RWPE1 (cell line): Measurements from ENCODE around the gene SORBS1.

Experiments used
- CTCF ChIA-PET: fragments of 350-600 bp; sonication (Branson Sonifier 250); formaldehyde crosslinking; extraction: SDS; loops from one replicate; lab custom pipeline; 2021; lab: Yijun Ruan, JAX
- POLR2A ChIA-PET: fragments of 400-600 bp; formaldehyde crosslinking; extraction: SDS; loops from one replicate; lab custom pipeline; 2020; ENCODE audit warnings: antibody characterized with exemption; ENCODE audit not compliant: low non-redundant PET; lab: Yijun Ruan, JAX
- DNase-seq: peaks from one replicate; pipeline ENCODE4 v3.0.0; 2012; ENCODE audit warnings: low spot score
- H3K27ac ChIP-seq: fragments of 450-650 bp; 2 replicates; pipeline ENCODE4 v1.5.1; 2017
- TF ChIP-seq, protein P1 (sequence below): fragments of 450-650 bp; conservative IDR thresholded peaks from 2 replicates; pipeline ENCODE4 v1.5.1; 2017; ENCODE audit warnings: low read depth, mild to moderate bottlenecking

SORBS1 gene

GRCh38 chr10:95314192-95314918 lies 246.8 kb downstream of the SORBS1 start:
- H3K27ac ChIP-seq, result no peak overlapping the region

GRCh38 chr10:95312986-95313495 lies 248.1 kb downstream of the SORBS1 start:
- no peak for DNase-seq
- ChIA-PET POLR2A (no interaction called here), CTCF (interaction anchor here (0.6 kb wide), 1 partner anchor 14 kb away, joined by 3 read pairs; no protein-coding TSS in a partner anchor)
- no peak overlapping the region for H3K27ac ChIP-seq
- TF ChIP-seq, protein P1, sequence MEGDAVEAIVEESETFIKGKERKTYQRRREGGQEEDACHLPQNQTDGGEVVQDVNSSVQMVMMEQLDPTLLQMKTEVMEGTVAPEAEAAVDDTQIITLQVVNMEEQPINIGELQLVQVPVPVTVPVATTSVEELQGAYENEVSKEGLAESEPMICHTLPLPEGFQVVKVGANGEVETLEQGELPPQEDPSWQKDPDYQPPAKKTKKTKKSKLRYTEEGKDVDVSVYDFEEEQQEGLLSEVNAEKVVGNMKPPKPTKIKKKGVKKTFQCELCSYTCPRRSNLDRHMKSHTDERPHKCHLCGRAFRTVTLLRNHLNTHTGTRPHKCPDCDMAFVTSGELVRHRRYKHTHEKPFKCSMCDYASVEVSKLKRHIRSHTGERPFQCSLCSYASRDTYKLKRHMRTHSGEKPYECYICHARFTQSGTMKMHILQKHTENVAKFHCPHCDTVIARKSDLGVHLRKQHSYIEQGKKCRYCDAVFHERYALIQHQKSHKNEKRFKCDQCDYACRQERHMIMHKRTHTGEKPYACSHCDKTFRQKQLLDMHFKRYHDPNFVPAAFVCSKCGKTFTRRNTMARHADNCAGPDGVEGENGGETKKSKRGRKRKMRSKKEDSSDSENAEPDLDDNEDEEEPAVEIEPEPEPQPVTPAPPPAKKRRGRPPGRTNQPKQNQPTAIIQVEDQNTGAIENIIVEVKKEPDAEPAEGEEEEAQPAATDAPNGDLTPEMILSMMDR, result no peak

More at GRCh38 chr10:95314192-95314918, 246.8 kb downstream of the SORBS1 start:
- no peak for DNase-seq
- ChIA-PET CTCF (interaction anchor here (0.6 kb wide), 1 partner anchor 69 kb away, joined by 4 read pairs; no protein-coding TSS in a partner anchor), POLR2A (no interaction called here)
- TF ChIP-seq, protein P1, result no peak

- TF ChIP-seq, protein P1, result no peak
Measured at GRCh38 chr10:95312257-95312656, 248.9 kb downstream of the SORBS1 start.

GRCh38 chr10:95309958-95310357 lies 251.2 kb downstream of the SORBS1 start:
- POLR2A ChIA-PET, result no interaction called here
- CTCF ChIA-PET, result no interaction called here

More at GRCh38 chr10:95312257-95312656, 248.9 kb downstream of the SORBS1 start:
- ChIA-PET CTCF (interaction anchor here (0.6 kb wide), 1 partner anchor 15 kb away, joined by 3 read pairs; no protein-coding TSS in a partner anchor), POLR2A (no interaction called here)
- no peak overlapping the region for H3K27ac ChIP-seq
- no peak for DNase-seq

GRCh38 chr10:95308389-95309302 lies 252.5 kb downstream of the SORBS1 start:
- DNase-seq, result peak; percentile 91
- CTCF ChIA-PET, result interaction anchor here (0.7 to 1.0 kb wide), 2 partner anchors 14 to 54 kb away, joined by 3 to 5 read pairs; no protein-coding TSS in a partner anchor
- H3K27ac ChIP-seq, result peak overlapping the region; percentile 85
- POLR2A ChIA-PET, result no interaction called here
- TF ChIP-seq, protein P1, result no peak

More at GRCh38 chr10:95309958-95310357, 251.2 kb downstream of the SORBS1 start:
- H3K27ac ChIP-seq, result no peak overlapping the region
- DNase-seq, result no peak
- TF ChIP-seq, protein P1, result no peak

DNA sequence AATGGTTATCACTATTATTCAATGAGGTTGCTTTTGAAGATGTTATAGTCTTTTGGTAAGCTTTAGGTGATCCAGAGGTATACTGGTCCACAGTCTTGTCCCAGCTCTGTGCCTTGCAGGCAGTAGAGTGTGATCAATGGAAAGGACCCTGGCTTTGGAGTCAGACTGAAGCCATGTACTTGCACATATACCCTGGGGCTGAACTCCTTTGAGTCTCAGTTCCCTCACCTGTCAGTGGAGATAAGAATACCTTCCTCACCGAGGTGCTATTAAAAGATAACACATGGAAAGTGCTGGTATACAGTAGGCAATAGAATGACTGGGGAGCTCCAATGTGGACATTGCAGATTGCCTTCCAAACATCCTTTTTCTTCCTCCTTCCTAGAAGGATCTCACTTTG lies 254.3 kb downstream of the SORBS1 start:
- CTCF ChIA-PET, result no interaction called here
- POLR2A ChIA-PET, result no interaction called here
- TF ChIP-seq, protein P1, result no peak
- H3K27ac ChIP-seq, result no peak overlapping the region
- no peak for DNase-seq
